Measurements from ENCODE around the gene GPR35.

DNA sequence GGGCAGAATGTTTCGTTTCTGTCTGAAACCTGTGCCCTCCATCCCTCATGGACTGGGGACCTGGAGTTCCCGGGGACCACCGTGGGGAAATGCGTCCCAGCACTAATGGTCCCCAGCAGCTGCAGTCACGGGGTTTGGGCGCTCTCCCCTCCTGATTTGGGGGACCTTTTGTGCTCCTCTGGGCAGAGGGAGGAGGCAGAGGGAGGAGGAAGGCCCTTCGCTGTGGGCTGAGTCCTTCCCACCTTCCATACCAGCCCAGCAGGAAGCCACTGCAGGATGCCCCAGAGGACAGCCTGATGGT is 3.2 kb downstream of the GPR35 start:
- no peak for TF ChIP-seq POLR2A (IDR thresholded peaks at IDR 0.05)
- TF ChIP-seq, protein P1, sequence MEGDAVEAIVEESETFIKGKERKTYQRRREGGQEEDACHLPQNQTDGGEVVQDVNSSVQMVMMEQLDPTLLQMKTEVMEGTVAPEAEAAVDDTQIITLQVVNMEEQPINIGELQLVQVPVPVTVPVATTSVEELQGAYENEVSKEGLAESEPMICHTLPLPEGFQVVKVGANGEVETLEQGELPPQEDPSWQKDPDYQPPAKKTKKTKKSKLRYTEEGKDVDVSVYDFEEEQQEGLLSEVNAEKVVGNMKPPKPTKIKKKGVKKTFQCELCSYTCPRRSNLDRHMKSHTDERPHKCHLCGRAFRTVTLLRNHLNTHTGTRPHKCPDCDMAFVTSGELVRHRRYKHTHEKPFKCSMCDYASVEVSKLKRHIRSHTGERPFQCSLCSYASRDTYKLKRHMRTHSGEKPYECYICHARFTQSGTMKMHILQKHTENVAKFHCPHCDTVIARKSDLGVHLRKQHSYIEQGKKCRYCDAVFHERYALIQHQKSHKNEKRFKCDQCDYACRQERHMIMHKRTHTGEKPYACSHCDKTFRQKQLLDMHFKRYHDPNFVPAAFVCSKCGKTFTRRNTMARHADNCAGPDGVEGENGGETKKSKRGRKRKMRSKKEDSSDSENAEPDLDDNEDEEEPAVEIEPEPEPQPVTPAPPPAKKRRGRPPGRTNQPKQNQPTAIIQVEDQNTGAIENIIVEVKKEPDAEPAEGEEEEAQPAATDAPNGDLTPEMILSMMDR (IDR thresholded peaks at IDR 0.05): no peak
